Measurements from ENCODE around the gene SCGB3A2. TPM values are rescaled to one million over a fixed set of nuclear protein-coding genes. Genes with fewer than 3 reads are reported as not detected.

Gene SCGB3A2
- total and polyA plus RNA-seq, 2 donors (not counting 3 experiments of a cell fraction or from before 2014, with no cell fraction given), result not detected

GRCh38 chr5:147918899-147919298 is 40.4 kb downstream of the SCGB3A2 start:
- BruUV-seq (replicated peaks), result no TSS peak
- intact Hi-C loops (cut with micrococcal nuclease), result no loop called here
- CTCF ChIA-PET, result interaction anchor here (0.7 to 2.4 kb wide), 2 partner anchors 32 to 41 kb away, joined by 4 to 7 read pairs; no protein-coding TSS in a partner anchor

GRCh38 chr5:147920420-147921030 is 42.0 kb downstream of the SCGB3A2 start:
- H3K27me3 ChIP-seq (ENCODE audit: control insufficient read depth in 2 of 2, insufficient read depth in 2 of 2, low read length in 2 of 2), result no peaks in the 10 kb centered on the region
- H4K20me1 ChIP-seq (replicated peaks; ENCODE audit: control insufficient read depth, extremely low read depth, insufficient read depth, low read length), result no peaks in the 10 kb centered on the region
- no peak overlapping the region for H3K27ac ChIP-seq (ENCODE audit: insufficient read depth, low read depth, low read length)
- no peak overlapping the region for H3K9ac ChIP-seq (replicated peaks; ENCODE audit: extremely low read depth, insufficient read depth, low read length)
- no TSS peak for BruUV-seq (replicated peaks)
- POLR2A ChIA-PET, result no interaction called here
- H3K79me2 ChIP-seq (ENCODE audit: control insufficient read depth, insufficient read depth, low read length), result no peaks in the 10 kb centered on the region
- CTCF ChIA-PET, result no interaction called here
- H3K9me3 ChIP-seq (replicated peaks; ENCODE audit: control insufficient read depth, insufficient read depth, low read length), result no peaks in the 10 kb centered on the region
- H3K36me3 ChIP-seq (ENCODE audit: control insufficient read depth in 2 of 2, extremely low read depth in 1 of 2, insufficient read depth in 2 of 2, low read length in 2 of 2), result no peaks in the 10 kb centered on the region
- H3K9me1 ChIP-seq (replicated peaks; ENCODE audit: control insufficient read depth, extremely low read depth, insufficient read depth, low read length), result no peaks in the 10 kb centered on the region
- DNase-seq (ENCODE audit: low read depth, low spot score) (no peak), FAIRE-seq (no peak)
- H3K4me2 ChIP-seq (ENCODE audit: insufficient read depth, low read length), result no peak overlapping the region
- dilution Hi-C loops (cut with MboI; ENCODE audit: extremely low pct_ligation_motif_present, low sequenced_read_pairs) (no loop called here), intact Hi-C loops (cut with micrococcal nuclease) (no loop called here)
- no peak overlapping the region for H2AFZ ChIP-seq (ENCODE audit: low read depth, low read length)
- no peaks in the 10 kb centered on the region for H3K4me1 ChIP-seq (ENCODE audit: control insufficient read depth, extremely low read depth, insufficient read depth, low read length)
- H3K4me3 ChIP-seq (replicated peaks in 1 of 3; ENCODE audit: insufficient read depth in 1 of 3, low read depth in 1 of 3, low read length in 3 of 3), result no peak overlapping the region
- TF ChIP-seq CTCF (IDR thresholded peaks at IDR 0.05; ENCODE audit: extremely low read depth in 1 of 2, insufficient read depth in 1 of 2, low read depth in 1 of 2, low read length in 2 of 2) (no peak), FOS (IDR thresholded peaks at IDR 0.05; ENCODE audit: borderline replicate concordance, insufficient read depth, low read length) (no peak), MAX (IDR thresholded peaks at IDR 0.05; ENCODE audit: insufficient read depth, insufficient read length) (no peak), GATA2 (IDR thresholded peaks at IDR 0.05; ENCODE audit: insufficient read depth, insufficient read length, low read depth, low read length) (no peak), EZH2 (IDR thresholded peaks at IDR 0.05; ENCODE audit: borderline replicate concordance, low read depth, low read length, severe bottlenecking) (no peak), POLR2AphosphoS5 (IDR thresholded peaks at IDR 0.05; ENCODE audit: insufficient read depth, low read depth, low read length) (no peak), JUN (IDR thresholded peaks at IDR 0.05; ENCODE audit: borderline replicate concordance, insufficient read depth, insufficient read length, low read depth) (no peak), MYC (IDR thresholded peaks at IDR 0.05; ENCODE audit: low read depth, low read length) (no peak), POLR2A (IDR thresholded peaks at IDR 0.05; ENCODE audit: low read depth, low read length) (no peak)

More at GRCh38 chr5:147918899-147919298, 40.4 kb downstream of the SCGB3A2 start:
- Histone ChIP-seq H3K9ac (replicated peaks; ENCODE audit: extremely low read depth, insufficient read depth, low read length) (no peak overlapping the region), H2AFZ (ENCODE audit: low read depth, low read length) (no peak overlapping the region), H3K36me3 (ENCODE audit: control insufficient read depth in 2 of 2, extremely low read depth in 1 of 2, insufficient read depth in 2 of 2, low read length in 2 of 2) (no peaks in the 10 kb centered on the region), H3K9me3 (replicated peaks; ENCODE audit: control insufficient read depth, insufficient read depth, low read length) (no peaks in the 10 kb centered on the region), H3K4me3 (replicated peaks in 1 of 3; ENCODE audit: insufficient read depth in 1 of 3, low read depth in 1 of 3, low read length in 3 of 3) (no peak overlapping the region), H3K4me1 (ENCODE audit: control insufficient read depth, extremely low read depth, insufficient read depth, low read length) (peaks cover 4% of the 10 kb centered on the region), H3K27ac (ENCODE audit: insufficient read depth, low read depth, low read length) (no peak overlapping the region), H3K4me2 (ENCODE audit: insufficient read depth, low read length) (no peak overlapping the region), H3K27me3 (ENCODE audit: control insufficient read depth in 2 of 2, insufficient read depth in 2 of 2, low read length in 2 of 2) (no peaks in the 10 kb centered on the region), H3K9me1 (replicated peaks; ENCODE audit: control insufficient read depth, extremely low read depth, insufficient read depth, low read length) (no peaks in the 10 kb centered on the region), H4K20me1 (replicated peaks; ENCODE audit: control insufficient read depth, extremely low read depth, insufficient read depth, low read length) (no peaks in the 10 kb centered on the region), H3K79me2 (ENCODE audit: control insufficient read depth, insufficient read depth, low read length) (no peaks in the 10 kb centered on the region)
- no peak for FAIRE-seq
- TF ChIP-seq MAX (IDR thresholded peaks at IDR 0.05; ENCODE audit: insufficient read depth, insufficient read length) (no peak), JUN (IDR thresholded peaks at IDR 0.05; ENCODE audit: borderline replicate concordance, insufficient read depth, insufficient read length, low read depth) (no peak)
- dilution Hi-C loops (cut with MboI; ENCODE audit: extremely low pct_ligation_motif_present, low sequenced_read_pairs), result no loop called here
- POLR2A ChIA-PET, result no interaction called here
- no peak for DNase-seq (ENCODE audit: low read depth, low spot score)
